Measurements from ENCODE around the gene NXPH1. TPM values are rescaled to one million over a fixed set of nuclear protein-coding genes. Genes with fewer than 3 reads are reported as not detected.

NXPH1 gene
- total and polyA plus RNA-seq, 9 of the 15 experiments (the other 6 are each of a cell fraction or from before 2014, with no cell fraction given), result 0.16 TPM; not detected in 8

- TF ChIP-seq CHD7 (IDR thresholded peaks at IDR 0.05; ENCODE audit: low read depth, low read length) (no peak), FOXM1 (IDR thresholded peaks at IDR 0.05; ENCODE audit: low read depth) (no peak), FOXM1 (CRISPR knock-in tag; IDR thresholded peaks at IDR 0.05; ENCODE audit: low read depth) (no peak), ZBTB1 (CRISPR knock-in tag; IDR thresholded peaks at IDR 0.05; ENCODE audit: borderline replicate concordance, low read depth) (no peak), ZNF75A (CRISPR knock-in tag; IDR thresholded peaks at IDR 0.05) (no peak), RREB1 (CRISPR knock-in tag; IDR thresholded peaks at IDR 0.05) (no peak)
These were observed 193.9 kb downstream of the NXPH1 start (continued) for GRCh38 chr7:8627325-8627724.
